ENCODE measurements around the gene CGNL1.

The CGNL1 gene

DNA sequence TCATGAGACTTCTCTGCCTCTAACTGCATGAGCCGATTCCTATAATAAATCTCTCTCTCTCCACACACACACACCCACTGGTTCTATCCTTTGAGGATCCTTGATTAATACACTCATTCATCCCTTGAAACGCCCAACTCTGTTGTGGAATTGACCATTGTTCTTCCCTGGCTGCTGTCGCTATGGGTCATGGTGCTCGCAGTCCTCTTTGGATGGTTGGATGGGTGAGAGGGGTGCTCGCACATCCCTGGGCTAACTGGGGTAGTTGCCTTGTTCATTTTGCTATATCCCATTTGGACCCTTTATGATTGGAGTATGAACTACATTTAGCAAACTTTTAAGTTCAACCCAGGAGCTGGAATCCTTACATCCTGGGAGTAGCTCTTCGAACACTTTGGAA, 181.5 kb downstream of the CGNL1 start:
- FAIRE-seq (no peak), DNase-seq (ENCODE audit: insufficient read length, low spot score) (no peak)

DNA sequence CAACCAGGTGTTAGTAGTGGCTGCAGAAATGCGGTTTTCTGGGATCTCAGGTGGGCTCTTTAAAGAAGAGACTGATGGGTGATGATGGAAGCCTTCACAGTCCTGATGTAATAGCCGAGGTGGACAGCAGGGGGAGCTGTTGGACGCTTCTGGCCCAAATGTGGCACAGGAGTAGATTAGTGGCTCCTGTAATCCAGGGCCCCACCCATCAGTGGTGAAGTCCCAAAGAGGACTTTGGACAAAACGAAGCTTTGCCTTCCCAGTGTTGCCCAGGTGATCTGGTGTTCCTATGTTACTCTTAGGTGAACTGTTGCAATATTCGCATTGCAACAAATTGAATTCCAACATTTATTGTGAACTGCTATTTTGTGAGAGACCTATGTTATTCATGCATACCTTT, 183.6 kb downstream of the CGNL1 start:
- FAIRE-seq (peak; percentile 86), DNase-seq (ENCODE audit: insufficient read length, low spot score) (peak; percentile 36)

DNA sequence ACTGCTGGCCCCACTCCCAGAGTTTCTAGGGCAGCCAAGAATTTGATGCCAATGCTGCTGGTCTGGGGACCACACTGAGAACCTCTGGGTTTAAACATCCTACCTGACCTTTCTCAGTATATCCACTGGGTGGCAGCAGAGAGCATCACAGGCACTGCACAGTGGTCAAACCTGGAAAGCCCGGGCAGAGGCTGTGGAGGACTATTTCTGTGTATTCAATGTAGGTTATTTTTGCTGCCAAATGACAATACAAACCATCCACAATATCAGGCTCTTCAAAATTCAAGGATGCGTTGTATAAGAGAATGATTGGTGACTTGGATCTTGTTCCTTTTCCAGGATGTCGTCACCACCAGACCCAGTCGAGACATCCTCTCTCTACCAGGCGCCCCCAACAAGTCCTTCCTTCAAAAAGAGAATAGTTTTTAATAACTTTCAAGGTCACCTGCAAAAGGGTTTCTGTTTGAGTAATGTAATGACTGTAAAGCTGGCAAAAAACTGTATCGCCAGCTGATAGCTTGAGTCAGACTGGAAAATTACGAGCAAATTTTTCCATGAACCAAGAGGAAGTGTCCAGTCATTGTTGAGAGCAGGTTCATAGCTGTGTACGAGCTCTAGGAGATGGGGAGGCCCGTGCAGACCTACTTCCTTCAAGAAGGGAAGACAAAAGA, 184.9 kb downstream of the CGNL1 start:
- peak; percentile 41 for DNase-seq (ENCODE audit: insufficient read length, low spot score)
- peak; percentile 96 for FAIRE-seq

DNA sequence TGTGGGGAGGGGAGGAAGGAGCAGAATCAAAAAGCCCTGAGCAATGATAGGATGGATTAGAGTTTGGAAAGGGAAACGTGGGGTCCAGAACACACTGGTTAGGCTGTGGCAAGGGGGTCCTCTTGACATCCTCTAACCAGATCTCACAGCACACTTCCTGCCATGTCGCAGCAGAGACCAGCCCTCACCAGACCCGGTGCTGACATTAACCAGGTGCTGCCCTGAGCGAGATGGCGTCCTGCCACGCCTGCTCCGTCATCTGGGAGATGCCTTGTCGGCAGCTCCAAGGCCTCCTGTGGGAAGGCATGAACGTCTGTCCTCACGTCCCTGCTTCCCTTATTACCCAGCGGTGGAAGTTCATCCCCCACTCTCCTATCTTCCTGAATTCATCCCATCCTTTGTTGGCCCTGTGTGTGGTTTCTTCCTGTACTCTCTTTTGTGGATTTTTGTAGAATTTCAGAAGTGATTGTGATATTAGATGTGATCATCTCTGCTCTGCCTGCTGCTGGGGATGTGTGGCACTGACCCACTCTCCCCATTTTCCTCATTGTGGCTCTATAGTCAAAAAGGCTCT, 186.0 kb downstream of the CGNL1 start:
- no peak for FAIRE-seq

DNA sequence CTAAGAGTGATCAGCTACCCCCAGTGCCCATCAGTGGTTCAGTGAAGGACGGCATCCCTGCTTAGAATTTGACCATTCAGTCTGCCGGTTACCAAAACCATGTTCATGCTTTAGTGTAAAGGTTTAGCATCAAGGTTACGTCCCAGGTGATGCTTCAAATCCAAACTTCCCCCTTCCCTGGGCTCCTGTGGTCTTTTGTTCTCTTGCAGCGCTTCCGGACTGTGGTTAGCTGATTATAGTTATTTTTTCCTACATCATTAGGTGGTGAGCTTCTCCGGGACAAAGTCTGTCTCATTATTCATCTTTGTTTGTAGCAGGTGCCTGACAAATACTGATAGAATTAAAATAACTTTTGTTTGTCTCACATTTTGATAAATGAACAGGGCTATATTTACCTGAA, 187.1 kb downstream of the CGNL1 start:
- DNase-seq (ENCODE audit: insufficient read length, low spot score) (no peak), FAIRE-seq (no peak)

More for the DNA sequence above, 186.0 kb downstream of the CGNL1 start:
- no peak for DNase-seq (ENCODE audit: insufficient read length, low spot score)

DNA sequence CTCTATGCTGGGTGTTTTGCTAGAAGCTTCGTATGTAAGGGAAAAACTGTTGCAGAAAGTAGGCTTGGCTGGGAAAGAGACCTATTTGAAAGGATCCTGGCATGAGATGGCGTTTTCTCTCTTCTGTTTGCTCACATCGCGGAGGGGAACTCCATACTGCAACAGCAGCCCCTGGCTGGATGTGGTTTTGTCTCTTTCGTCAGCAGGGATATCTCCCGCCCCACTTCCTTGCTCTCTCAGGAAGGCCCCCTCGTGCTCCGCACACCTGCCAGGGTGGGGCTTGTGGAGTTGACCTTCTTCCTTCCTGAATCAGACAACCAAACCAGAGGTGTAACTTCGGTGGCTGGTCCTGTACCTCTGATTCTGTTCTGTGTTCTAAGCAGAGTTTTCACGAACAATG, 189.0 kb downstream of the CGNL1 start:
- FAIRE-seq, result no peak
- no peak for DNase-seq (ENCODE audit: insufficient read length, low spot score)

DNA sequence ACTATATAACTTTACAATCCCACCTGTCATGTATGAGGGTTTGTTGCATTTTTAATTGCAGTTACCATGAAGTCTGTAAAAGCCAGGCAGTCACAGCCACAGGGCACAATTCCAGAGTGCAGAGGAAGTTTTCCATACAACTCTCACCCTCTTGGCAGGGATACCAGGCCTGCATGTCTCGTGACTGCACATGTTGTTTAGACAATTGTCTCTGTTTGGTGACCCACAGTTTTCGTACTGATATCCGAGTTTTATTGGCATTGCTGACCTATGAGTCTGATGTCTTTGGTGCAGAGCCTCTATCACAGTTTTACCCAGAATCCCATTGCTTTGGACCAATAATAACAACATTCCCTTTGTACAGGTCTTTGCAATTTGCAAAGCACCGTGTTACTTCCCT, 190.5 kb downstream of the CGNL1 start:
- no peak for DNase-seq (ENCODE audit: insufficient read length, low spot score)
- FAIRE-seq, result no peak

DNA sequence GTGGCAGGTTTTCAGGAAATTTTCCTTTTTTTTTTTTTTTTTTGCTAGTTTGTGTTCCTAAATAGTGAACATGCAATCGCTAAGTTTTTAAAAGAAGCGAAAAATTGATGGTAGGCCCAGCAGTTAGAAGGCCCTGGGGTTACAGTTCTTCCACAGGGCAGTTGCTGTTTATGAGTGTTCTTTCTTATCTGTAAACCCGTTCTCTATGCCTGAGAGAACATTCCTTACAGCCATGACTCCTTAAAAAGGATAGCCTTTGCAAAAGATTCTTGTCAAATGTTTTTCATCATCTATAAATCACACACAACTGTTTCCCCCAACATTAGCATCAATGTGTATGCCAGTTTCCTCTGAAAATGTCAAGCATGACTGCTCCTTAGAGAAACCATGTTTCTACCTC, 191.6 kb downstream of the CGNL1 start:
- no peak for FAIRE-seq

DNA sequence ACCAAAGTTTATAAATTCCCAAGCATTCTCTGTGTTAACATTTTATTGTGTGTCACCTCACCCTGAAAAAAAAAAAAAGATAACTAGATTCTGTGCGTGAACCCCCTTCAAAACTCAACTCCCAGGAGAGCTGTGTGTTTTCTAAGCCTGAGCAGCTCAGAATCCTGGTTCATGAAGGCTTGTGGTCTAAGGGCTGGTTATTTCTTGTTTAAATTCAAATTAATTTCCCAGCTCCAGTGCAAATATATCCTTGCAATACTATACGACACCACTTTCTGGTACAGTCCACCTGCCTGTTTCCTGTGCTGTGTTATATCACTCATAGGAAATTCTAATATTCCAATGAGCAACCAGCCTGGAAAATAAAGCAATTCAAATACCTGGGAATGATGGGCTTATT, 192.0 kb downstream of the CGNL1 start:
- FAIRE-seq, result no peak
- no peak for DNase-seq (ENCODE audit: insufficient read length, low spot score)

More for the DNA sequence above, 191.6 kb downstream of the CGNL1 start:
- DNase-seq (ENCODE audit: insufficient read length, low spot score), result no peak

DNA sequence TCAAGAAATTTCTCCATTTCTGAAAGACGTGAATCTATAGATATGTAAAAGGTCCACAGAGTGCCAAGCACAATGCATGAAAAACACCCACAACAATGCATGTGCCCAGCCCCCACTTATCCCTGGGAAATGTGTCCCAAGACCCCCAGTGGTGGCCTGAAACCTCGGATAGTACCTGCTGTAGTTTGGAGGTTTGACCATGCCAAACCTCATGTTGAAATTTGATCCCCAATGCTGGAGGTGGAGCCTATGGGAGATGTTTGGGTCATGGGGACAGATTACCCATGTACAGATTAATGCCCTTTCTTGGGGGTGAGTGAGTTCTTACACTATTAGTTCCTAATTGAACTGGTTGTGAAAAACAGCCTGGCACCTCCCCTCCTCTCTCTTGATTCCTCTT, 194.0 kb downstream of the CGNL1 start:
- DNase-seq (ENCODE audit: insufficient read length, low spot score), result no peak
- no peak for FAIRE-seq

DNA sequence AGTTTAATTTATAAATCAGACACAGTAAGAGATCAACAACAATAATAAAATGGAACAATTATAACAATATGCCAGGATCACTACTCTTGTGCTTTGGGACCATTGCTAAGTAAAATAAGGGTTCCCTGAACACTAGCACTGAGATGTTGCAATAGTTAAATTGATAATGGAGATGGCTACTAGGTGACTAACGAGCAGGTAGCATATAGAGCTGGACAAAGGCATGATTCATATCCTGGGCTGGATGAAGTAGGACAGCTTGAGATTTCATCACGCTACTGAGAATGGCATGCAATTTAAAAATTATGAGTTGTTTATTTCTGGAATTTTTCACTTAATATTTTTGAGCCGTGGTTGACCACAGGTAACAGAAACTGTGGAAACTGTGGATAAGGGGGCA, 194.7 kb downstream of the CGNL1 start:
- FAIRE-seq (no peak), DNase-seq (ENCODE audit: insufficient read length, low spot score) (no peak)

DNA sequence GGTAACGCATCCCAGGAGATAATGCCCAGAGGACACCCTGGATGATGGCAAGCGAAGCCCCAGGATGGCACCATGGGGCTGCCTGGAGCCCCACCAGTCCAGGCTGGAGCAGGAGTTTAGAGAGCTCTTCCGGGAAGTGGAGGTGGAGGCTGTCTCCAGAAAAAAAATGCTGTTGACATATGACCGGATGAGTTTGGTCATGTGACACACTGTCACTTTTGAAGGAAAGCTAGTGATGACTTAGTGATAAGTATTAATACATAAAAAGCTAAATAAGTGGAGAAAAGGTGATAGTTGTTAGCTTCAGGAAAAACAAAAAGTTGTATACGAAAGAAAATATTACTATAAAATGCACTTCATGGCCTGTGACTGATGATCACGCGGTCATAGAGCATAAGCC, 195.4 kb downstream of the CGNL1 start:
- FAIRE-seq, result no peak
- no peak for DNase-seq (ENCODE audit: insufficient read length, low spot score)

DNA sequence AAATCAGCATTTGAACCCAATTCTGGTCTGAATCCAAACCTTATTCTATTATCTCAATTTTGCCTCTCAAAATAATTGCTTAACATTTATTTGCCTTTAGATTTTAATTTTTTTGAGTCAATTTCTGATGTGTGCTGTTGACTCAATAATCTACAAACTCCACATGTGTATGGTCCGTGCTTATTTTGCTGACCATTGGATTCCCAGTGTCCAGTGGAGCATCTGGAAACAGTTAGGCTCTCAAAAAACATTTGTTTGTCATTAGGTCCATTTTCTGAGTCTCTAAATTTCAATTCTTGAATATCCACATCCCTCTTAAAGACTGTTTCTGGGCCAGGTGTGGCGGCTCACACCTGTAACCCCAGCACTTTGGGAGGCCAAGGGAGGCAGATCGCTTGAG, 196.2 kb downstream of the CGNL1 start:
- DNase-seq (ENCODE audit: insufficient read length, low spot score), result no peak
- FAIRE-seq, result no peak

DNA sequence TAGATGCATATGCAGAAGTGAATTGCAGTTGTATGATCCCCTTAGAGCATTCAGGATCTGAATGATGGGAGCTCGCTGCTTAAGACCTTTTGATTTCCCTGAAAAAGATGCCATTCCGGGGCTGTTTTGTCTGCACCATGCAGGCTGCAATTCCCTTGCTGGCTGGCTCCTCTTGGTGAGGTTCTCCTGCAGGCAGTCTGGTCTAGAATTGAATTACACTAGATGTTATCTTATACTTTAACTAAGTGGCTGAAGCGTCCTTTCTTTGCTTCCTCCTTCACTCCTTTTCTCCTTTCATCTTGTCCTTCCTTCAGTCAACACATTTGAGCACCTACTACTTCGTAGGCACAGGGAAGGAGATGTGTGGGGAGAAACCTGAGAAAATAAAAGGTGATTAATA, 196.8 kb downstream of the CGNL1 start:
- DNase-seq (ENCODE audit: insufficient read length, low spot score) (no peak), FAIRE-seq (no peak)

DNA sequence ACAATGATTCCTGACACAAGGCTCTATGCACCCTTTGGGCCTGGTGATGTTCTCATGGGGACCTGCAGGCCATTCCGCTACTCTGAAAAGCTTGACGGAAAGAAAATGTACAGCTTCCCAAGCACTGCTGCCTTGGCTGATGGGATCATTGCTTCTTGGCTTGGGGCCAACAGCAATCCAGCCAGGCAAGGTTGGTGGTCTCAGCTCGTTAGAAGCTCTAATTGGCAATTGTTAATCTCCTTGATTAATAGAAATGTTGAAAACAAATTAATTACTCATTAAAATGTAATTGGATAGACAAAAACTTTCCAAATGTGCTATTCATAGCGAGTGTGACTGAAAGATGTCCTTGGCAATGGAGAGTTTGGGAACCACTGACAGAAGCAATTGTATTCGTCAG, 199.1 kb downstream of the CGNL1 start:
- no peak for FAIRE-seq
- no peak for DNase-seq (ENCODE audit: insufficient read length, low spot score)

DNA sequence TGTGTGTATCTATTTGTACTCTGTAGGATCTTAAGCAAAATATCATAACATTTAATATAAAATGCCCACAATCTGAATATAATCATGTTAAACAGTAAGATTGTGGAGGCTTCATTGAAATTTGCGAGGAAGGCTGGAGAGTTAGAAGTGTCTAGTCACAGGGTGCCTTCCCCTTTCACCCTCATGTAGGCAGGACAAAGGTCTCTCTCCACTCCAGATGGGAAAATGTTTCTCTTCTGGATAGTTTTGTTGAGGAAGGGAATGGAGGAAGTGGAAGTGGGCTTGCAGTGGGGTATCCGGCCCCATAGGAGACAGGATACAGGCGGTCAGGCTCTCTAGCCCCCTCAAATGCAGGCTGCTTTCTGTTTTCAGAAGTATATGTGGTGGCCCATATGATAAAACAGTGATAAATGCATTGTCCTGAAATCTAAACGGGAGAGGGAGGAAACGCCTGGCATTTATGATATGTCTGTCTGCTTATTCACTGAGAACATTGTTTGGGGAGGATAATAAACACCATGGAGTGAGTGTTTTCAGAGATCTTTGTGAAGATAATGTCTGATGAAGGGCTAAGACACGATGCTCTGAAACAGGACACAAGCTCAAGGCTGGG, 202.1 kb downstream of the CGNL1 start:
- FAIRE-seq (no peak), DNase-seq (ENCODE audit: insufficient read length, low spot score) (no peak)

DNA sequence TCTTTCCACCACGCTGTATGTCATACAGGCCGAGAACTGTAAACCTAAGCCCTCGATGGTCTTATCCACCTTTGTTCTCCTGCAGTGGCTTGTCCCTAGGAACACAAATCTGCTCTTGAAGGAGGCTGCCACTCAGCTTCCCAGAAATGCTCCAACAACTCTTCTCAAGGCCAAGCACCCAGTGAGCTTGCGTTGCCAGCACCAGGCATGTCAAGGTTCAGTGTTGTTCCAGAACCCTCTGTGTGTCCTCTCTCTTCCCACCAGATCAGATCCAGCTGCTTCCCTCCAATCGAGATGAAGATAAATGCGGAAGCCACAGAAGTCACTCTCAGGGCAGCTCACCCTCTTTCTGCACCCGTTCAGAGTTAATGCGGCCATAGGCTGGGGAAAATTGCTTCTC, 204.1 kb downstream of the CGNL1 start:
- no peak for FAIRE-seq

DNA sequence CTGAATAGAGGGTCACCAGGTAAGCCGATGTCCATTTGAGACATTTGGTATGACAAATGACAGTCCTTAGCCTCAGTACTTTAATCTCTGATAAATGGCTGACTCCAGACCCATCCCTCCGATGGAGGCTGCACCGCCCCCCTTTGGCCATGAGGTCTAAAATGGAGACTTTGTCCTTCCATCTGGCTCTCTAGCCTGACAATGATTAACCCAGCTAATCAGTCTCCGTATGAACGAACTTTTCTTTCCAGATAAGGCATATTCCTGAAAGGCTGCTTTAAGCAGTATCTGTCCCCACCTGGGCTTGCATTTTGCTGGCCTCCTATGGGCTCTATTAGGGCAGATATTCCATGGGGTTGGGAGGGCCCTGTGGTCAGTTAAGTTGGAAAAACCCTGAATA, 204.6 kb downstream of the CGNL1 start:
- no peak for FAIRE-seq
- DNase-seq (ENCODE audit: insufficient read length, low spot score), result no peak

More for the DNA sequence above, 204.1 kb downstream of the CGNL1 start:
- no peak for DNase-seq (ENCODE audit: insufficient read length, low spot score)

DNA sequence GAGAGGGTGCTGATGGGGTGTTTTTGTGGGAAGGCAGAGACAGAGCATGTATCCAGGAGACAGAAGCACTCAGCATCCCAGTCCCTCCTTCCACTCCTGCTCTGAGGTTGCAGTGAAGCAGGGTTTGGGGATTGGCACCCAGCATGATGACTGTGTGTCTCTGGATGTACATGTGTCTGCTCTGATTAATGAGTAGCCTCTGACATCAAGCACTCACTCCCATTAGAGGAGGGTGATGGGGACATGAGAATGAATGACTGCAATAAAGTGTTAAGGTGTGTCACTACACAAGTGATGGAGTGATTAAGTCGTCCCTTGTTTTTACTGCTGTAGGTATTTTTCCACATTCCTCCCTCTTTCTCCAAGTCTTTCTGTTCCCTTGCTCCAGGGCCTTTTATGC, 205.8 kb downstream of the CGNL1 start:
- FAIRE-seq (no peak), DNase-seq (ENCODE audit: insufficient read length, low spot score) (no peak)

DNA sequence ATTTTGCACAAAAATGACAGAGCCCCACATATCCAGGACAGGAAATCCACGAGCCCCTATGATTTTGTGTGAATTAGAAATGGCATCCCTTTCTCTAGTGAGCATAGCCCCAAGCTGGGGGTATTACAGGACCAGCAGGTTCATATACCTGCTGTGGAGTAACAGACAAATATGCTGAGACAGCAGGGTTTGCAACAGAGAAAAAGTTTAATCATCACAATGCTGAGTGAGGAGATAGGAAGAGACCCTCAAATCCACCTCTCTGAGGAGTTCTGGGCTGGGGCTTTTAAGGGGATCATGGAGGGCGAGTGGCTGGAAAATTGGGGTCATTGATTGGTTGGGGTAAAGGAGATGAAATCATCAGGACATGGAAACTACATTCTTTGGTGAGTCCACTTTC, 207.0 kb downstream of the CGNL1 start:
- FAIRE-seq, result no peak

DNA sequence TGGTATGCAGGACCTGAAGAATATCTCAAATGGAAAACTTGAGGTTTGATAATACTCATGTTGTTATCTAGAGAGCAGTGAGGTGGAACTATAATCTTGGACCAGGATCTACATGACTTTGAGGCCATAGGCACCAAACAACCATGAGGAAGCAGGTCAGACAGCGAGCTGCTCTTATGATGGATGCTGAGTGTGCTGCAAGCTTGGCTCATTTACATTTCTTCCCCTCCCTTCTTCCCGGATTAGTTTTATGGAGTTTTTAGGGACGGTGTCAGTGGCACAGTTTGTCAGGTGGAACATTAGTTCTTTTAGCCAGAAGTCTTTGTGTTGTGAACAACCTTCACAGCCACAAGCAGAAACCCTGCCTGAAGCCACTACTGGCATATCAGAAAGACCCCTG, 207.4 kb downstream of the CGNL1 start:
- FAIRE-seq, result no peak
- DNase-seq (ENCODE audit: insufficient read length, low spot score), result no peak

More for the DNA sequence above, 207.0 kb downstream of the CGNL1 start:
- no peak for DNase-seq (ENCODE audit: insufficient read length, low spot score)

DNA sequence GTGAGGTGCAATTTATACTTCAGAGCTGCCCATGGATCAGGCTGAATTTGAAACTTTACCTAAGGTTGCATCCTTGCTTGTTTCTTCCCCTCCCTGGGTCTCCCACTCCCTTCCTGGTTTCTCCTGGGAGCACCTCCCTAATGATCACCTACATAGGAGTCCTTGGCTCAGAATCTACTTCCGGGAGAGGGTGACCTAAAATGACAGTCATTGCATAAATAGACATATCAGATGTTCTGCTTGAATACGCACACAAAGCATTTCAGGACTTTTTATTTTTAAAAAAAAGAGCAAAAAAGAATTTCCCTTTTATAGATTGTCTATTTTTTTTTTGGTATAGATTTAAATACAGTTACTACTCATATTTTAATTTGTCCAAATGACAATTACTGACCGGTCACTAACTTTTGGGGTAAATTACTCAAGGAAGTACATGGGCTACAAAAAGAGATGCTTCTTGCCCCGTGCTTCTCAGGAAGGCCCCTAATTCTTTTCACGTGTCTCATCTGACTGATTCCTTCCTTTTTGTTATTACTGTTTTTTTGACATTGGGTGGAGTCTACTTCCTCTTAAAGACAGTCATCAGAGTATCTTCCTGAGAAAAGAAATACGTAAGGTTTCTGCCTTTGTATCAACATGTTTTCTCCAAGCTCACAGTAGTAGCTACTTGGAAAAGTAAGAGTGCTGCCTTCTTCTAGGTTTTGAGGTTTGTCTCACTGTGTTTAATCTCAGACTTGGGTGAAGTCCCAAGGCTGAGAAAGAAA, 210.5 kb downstream of the CGNL1 start:
- FAIRE-seq (no peak), DNase-seq (ENCODE audit: insufficient read length, low spot score) (no peak)
